Occipital lobe (tissue), 2 donors: ENCODE data around the gene SFSWAP. TPM values are rescaled to one million over a fixed set of nuclear protein-coding genes. Genes with fewer than 3 reads are reported as not detected.
"Not testable (repeated sequence)": the region's sequence is repeated elsewhere in the genome, so short reads cannot be mapped to it uniquely, and the experiment has no call there.

ENCODE experiments used
- DNase-seq: peaks from one replicate; lab custom pipeline; 2025; lab: John Stamatoyannopoulos, UW
- total RNA-seq: library from RNA; depleted of rRNA; stranded (reverse); fragments of >200 nt; gene quantifications from one replicate; pipeline ENCODE4 v1.2.3, GENCODE V29; 2014

Gene SFSWAP
- total RNA-seq, 1 donor from 2014 or later: 26.4 TPM

GRCh38 chr12:131701705-131702572 lies 9.0 kb upstream of the SFSWAP start:
- no peak for DNase-seq

GRCh38 chr12:131702573-131702877 lies 8.4 kb upstream of the SFSWAP start:
- no peak for DNase-seq

GRCh38 chr12:131703161-131703560 lies 7.7 kb upstream of the SFSWAP start:
- no peak for DNase-seq

- no peak for DNase-seq
Measured at GRCh38 chr12:131704509-131704908, 6.4 kb upstream of the SFSWAP start.

- not testable (repeated sequence) for DNase-seq
Measured at GRCh38 chr12:131706709-131707108, 4.2 kb upstream of the SFSWAP start.

GRCh38 chr12:131709226-131709625 lies 1.7 kb upstream of the SFSWAP start:
- DNase-seq: no peak

- DNase-seq: no peak
Measured at GRCh38 chr12:131711551-131712205, 788 bp downstream of the SFSWAP start.

- DNase-seq: no peak
Measured at GRCh38 chr12:131713349-131713748, 2.5 kb downstream of the SFSWAP start.

- DNase-seq: no peak
Measured at GRCh38 chr12:131714759-131715158, 3.9 kb downstream of the SFSWAP start.

GRCh38 chr12:131716282-131716681 lies 5.4 kb downstream of the SFSWAP start:
- DNase-seq: no peak

GRCh38 chr12:131720241-131720640 lies 9.4 kb downstream of the SFSWAP start:
- DNase-seq: no peak

- no peak for DNase-seq
Measured at GRCh38 chr12:131720921-131721320, 10.0 kb downstream of the SFSWAP start.

GRCh38 chr12:131721548-131721947 lies 10.7 kb downstream of the SFSWAP start:
- no peak for DNase-seq

- no peak for DNase-seq
Measured at GRCh38 chr12:131723532-131723931, 12.6 kb downstream of the SFSWAP start.

- DNase-seq: no peak
Measured at GRCh38 chr12:131724534-131724933, 13.6 kb downstream of the SFSWAP start.

- no peak for DNase-seq
Measured at GRCh38 chr12:131725503-131725902, 14.6 kb downstream of the SFSWAP start.

GRCh38 chr12:131728720-131729119 lies 17.8 kb downstream of the SFSWAP start:
- DNase-seq: no peak

- DNase-seq: no peak
Measured at GRCh38 chr12:131729254-131729955, 18.5 kb downstream of the SFSWAP start.

GRCh38 chr12:131732996-131733615 lies 22.2 kb downstream of the SFSWAP start:
- no peak for DNase-seq

GRCh38 chr12:131733874-131734273 lies 23.0 kb downstream of the SFSWAP start:
- DNase-seq: no peak

- no peak for DNase-seq
Measured at GRCh38 chr12:131734336-131735152, 23.7 kb downstream of the SFSWAP start.
